Liver (tissue), 9 donors: ENCODE measurements around the gene ATPAF1. TPM values are rescaled to one million over a fixed set of nuclear protein-coding genes. Genes with fewer than 3 reads are reported as not detected.
A peak's percentile ranks its signal among the peaks of the same experiment; 100 is the strongest.

Experiments used
- DNase-seq: peaks from one replicate; pipeline ENCODE4 v3.0.0-alpha.2; 2017; ENCODE audit warnings: low spot score
- H3K27ac ChIP-seq, 2 donors: one replicate each; pipeline ENCODE4 v1.7.0; 2013; ENCODE audit warnings: inconsistent platforms in 2 of 2, low read length in 2 of 2, control low read depth in 1 of 2, low read depth in 1 of 2, mild to moderate bottlenecking in 1 of 2
- H3K27me3 ChIP-seq, 4 donors: one replicate each; pipeline versions ENCODE4 v1.6.1 to v1.7.0; 2013; ENCODE audit warnings: low read length in 3 of 4, inconsistent platforms in 1 of 4, mild to moderate bottlenecking in 1 of 4, moderate library complexity in 1 of 4; ENCODE audit not compliant: control insufficient read depth in 4 of 4, insufficient read depth in 4 of 4
- H3K36me3 ChIP-seq, 4 donors: one replicate each; pipeline versions ENCODE4 v1.6.1 to v1.7.0; 2013; ENCODE audit warnings: low read length in 3 of 4, mild to moderate bottlenecking in 3 of 4, low read depth in 1 of 4, moderate library complexity in 1 of 4; ENCODE audit not compliant: control insufficient read depth in 4 of 4, insufficient read depth in 3 of 4
- H3K4me1 ChIP-seq, 4 donors: one replicate each; pipeline versions ENCODE4 v1.6.1 to v1.7.0; 2013; ENCODE audit warnings: low read length in 3 of 4, mild to moderate bottlenecking in 3 of 4, moderate library complexity in 1 of 4; ENCODE audit not compliant: control insufficient read depth in 4 of 4, insufficient read depth in 4 of 4
- H3K4me3 ChIP-seq, 3 donors: one replicate each; pipeline versions ENCODE4 v1.6.1 to v1.7.0; 2013; ENCODE audit warnings: low read length in 3 of 3, control low read depth in 1 of 3, low read depth in 1 of 3, mild to moderate bottlenecking in 1 of 3
- H3K9ac ChIP-seq, 2 donors: one replicate each; pipeline ENCODE4 v1.7.0; 2013; ENCODE audit warnings: low read length in 2 of 2, mild to moderate bottlenecking in 2 of 2, moderate library complexity in 2 of 2, control low read depth in 1 of 2, low read depth in 1 of 2
- H3K9me3 ChIP-seq, 4 donors: one replicate each; pipeline versions ENCODE4 v1.6.1 to v1.7.0; 2013; ENCODE audit warnings: low read length in 3 of 4; ENCODE audit not compliant: control insufficient read depth in 4 of 4
- EGR1 ChIP-seq, 2 donors: IDR thresholded peaks; 2 replicates each; pipeline ENCODE4 v1.6.1; 2016 to 2018; ENCODE audit warnings: antibody characterized with exemption in 2 of 2, low read depth in 2 of 2
- FOXA1 ChIP-seq: IDR thresholded peaks from 2 replicates; pipeline ENCODE4 v1.6.1; 2016; ENCODE audit warnings: antibody characterized with exemption
- FOXA2 ChIP-seq: IDR thresholded peaks from 2 replicates; pipeline ENCODE4 v1.6.1; 2016; ENCODE audit warnings: antibody characterized with exemption
- GABPA ChIP-seq, 2 donors: IDR thresholded peaks in 1 of 2; conservative IDR thresholded peaks in 1 of 2; 2 replicates each; pipeline ENCODE4 v1.6.1; 2016; ENCODE audit warnings: antibody characterized with exemption in 2 of 2, mild to moderate bottlenecking in 1 of 2, moderate library complexity in 1 of 2
- HNF4A ChIP-seq, 2 donors: conservative IDR thresholded peaks; 2 replicates each; pipeline ENCODE4 v1.6.1; 2016; ENCODE audit warnings: antibody characterized with exemption in 2 of 2, mild to moderate bottlenecking in 2 of 2
- HNF4G ChIP-seq: IDR thresholded peaks from 2 replicates; pipeline ENCODE4 v1.6.1; 2016; ENCODE audit warnings: antibody characterized with exemption
- JUND ChIP-seq, 2 donors: IDR thresholded peaks; 2 replicates each; pipeline ENCODE4 v1.6.1; 2016; ENCODE audit warnings: antibody characterized with exemption in 2 of 2
- NR2F2 ChIP-seq: IDR thresholded peaks from 2 replicates; pipeline ENCODE4 v1.6.1; 2016; ENCODE audit warnings: antibody characterized with exemption
- RAD21 ChIP-seq, 2 donors: IDR thresholded peaks; 2 replicates each; pipeline ENCODE4 v1.6.1; 2016; ENCODE audit warnings: antibody characterized with exemption in 2 of 2, mild to moderate bottlenecking in 2 of 2
- RXRA ChIP-seq, 2 donors: IDR thresholded peaks; 2 replicates each; pipeline ENCODE4 v1.6.1; 2017 to 2018; ENCODE audit warnings: antibody characterized with exemption in 2 of 2, mild to moderate bottlenecking in 1 of 2
- SP1 ChIP-seq: IDR thresholded peaks from 2 replicates; pipeline ENCODE4 v1.6.1; 2018; ENCODE audit warnings: antibody characterized with exemption, mild to moderate bottlenecking
- TAF1 ChIP-seq: conservative IDR thresholded peaks from 2 replicates; pipeline ENCODE4 v1.6.1; 2016; ENCODE audit warnings: antibody characterized with exemption, mild to moderate bottlenecking
- YY1 ChIP-seq: IDR thresholded peaks from 2 replicates; pipeline ENCODE4 v1.6.1; 2016; ENCODE audit warnings: antibody characterized with exemption, mild to moderate bottlenecking
- WGBS: extraction: QIAGEN DNeasy Blood & Tissue Kit; methylation state at CpG from one replicate; pipeline ENCODE4 v1.1.7; 2013; 5-methylcytosine and 5-hydroxymethylcytosine counted together
- polyA plus RNA-seq, 2 donors: library from polyadenylated mRNA; stranded (reverse) in 1 of 2; unstranded in 1 of 2; fragments of 200-250 nt in 1 of 2; fragments of >200 nt in 1 of 2; fragmentation: Nextera tagmentation in 1 of 2; extraction: Ambion mirVana in 1 of 2; gene quantifications; one replicate each; pipeline versions ENCODE4 v1.2.1 to v1.2.3, GENCODE V29; 2013 to 2015
- total RNA-seq, 2 donors: library from RNA; depleted of rRNA; stranded (reverse); fragments of >200 nt; gene quantifications; one replicate each; pipeline ENCODE4 v1.2.3, GENCODE V29; 2014
- TF ChIP-seq, protein P1 (sequence below): fragments of 150-350 bp; IDR thresholded peaks from 2 replicates; pipeline ENCODE4 v1.5.1; 2017; ENCODE audit warnings: improper control_type of control experiment, low read depth, low read length; ENCODE audit not compliant: missing input control
- TF ChIP-seq, protein P2 (sequence below): IDR thresholded peaks from 2 replicates; pipeline ENCODE4 v1.6.1; 2016; ENCODE audit warnings: antibody characterized with exemption, mild to moderate bottlenecking
- TF ChIP-seq, protein P3 (sequence below): IDR thresholded peaks from 2 replicates; pipeline ENCODE4 v1.6.1; 2016; ENCODE audit warnings: antibody characterized with exemption
- TF ChIP-seq, protein P4 (sequence below): IDR thresholded peaks from 2 replicates; pipeline ENCODE4 v1.6.1; 2016; ENCODE audit warnings: antibody characterized with exemption
- TF ChIP-seq, protein P5 (sequence below): IDR thresholded peaks from 2 replicates; pipeline ENCODE4 v1.6.1; 2016; ENCODE audit warnings: antibody characterized with exemption
- donor health status: healthy.
- donor health status: healthy.
- donor health status: healthy.
- donor health status: healthy.
- donor health status: healthy.

ATPAF1 gene
- total and polyA plus RNA-seq, 4 donors = 35.3 to 54.1 (median 37.0) TPM

DNA sequence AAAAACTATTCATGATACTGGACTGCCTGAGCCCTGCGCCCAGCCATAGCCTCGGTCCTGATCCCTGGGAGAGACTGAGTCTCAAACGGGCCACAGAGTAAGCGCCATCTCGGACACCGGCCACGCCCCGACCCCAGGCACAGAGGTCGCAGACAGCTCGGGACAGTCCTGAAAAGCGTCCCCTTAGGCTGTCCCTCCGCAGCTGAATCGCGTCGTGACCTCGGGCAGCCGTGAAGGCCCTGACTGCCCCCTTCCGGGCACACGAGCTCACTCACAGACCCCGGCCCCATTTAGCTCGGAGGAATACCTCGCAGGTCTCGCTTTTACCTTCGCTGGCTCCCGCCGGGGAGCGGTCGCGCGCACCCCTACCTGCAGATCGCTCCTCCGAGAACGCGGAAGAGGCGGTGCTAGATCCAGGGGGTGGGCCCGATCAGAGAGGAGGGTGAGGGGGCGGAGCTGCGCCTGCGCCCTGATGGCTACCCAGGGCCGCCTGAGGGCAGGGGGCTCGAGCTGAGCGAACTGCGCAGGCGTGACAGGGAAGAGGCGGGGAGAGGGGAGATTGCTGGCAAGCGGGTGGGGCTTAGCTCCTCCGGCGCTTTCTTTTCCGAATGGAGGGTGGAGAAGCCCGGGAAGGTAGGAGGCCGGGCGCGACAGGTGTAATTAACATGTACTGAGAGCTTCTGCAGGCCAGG, 64.2 kb downstream of the ATPAF1 start, which contains the start of gene MKNK1:
Gene MKNK1, minus strand, starts transcription at position 411 of the 692 bp plus-strand sequence. CDS start 20,941 bp downstream, outside the sequence.
- H3K9me3 ChIP-seq = no peaks in the 10 kb centered on the region
- H3K4me3 ChIP-seq = peak within 1 kb of the TSS; percentile 69 to 87 (median 80)
- H3K9ac ChIP-seq = peak within 1 kb of the TSS; percentile 50 to 70
- peaks cover 0 to 13% (median 11%) of the 10 kb centered on the region in 4 donors for H3K36me3 ChIP-seq
- peaks cover 0 to 16% (median 10%) of the 10 kb centered on the region in 4 donors for H3K4me1 ChIP-seq
- peak in 1 of 2 donors; percentile 36 for TF ChIP-seq RAD21 (IDR thresholded peaks at IDR 0.05)
- TF ChIP-seq HNF4A (conservative IDR thresholded peaks at IDR 0.05) = peak; percentile 19 to 30
- no peak for TF ChIP-seq JUND (IDR thresholded peaks at IDR 0.05)
- no peak for TF ChIP-seq TAF1
- peak in 1 of 2 donors; percentile 59 for TF ChIP-seq GABPA (IDR thresholded peaks at IDR 0.05 in 1 of 2, conservative IDR thresholded peaks at IDR 0.05 in 1 of 2)
- peak; percentile 70 to 75 for TF ChIP-seq EGR1 (IDR thresholded peaks at IDR 0.05; ENCODE audit: low read depth in 2 of 2)
- TF ChIP-seq, protein P1, sequence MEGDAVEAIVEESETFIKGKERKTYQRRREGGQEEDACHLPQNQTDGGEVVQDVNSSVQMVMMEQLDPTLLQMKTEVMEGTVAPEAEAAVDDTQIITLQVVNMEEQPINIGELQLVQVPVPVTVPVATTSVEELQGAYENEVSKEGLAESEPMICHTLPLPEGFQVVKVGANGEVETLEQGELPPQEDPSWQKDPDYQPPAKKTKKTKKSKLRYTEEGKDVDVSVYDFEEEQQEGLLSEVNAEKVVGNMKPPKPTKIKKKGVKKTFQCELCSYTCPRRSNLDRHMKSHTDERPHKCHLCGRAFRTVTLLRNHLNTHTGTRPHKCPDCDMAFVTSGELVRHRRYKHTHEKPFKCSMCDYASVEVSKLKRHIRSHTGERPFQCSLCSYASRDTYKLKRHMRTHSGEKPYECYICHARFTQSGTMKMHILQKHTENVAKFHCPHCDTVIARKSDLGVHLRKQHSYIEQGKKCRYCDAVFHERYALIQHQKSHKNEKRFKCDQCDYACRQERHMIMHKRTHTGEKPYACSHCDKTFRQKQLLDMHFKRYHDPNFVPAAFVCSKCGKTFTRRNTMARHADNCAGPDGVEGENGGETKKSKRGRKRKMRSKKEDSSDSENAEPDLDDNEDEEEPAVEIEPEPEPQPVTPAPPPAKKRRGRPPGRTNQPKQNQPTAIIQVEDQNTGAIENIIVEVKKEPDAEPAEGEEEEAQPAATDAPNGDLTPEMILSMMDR = no peak
- TF ChIP-seq, protein P2, sequence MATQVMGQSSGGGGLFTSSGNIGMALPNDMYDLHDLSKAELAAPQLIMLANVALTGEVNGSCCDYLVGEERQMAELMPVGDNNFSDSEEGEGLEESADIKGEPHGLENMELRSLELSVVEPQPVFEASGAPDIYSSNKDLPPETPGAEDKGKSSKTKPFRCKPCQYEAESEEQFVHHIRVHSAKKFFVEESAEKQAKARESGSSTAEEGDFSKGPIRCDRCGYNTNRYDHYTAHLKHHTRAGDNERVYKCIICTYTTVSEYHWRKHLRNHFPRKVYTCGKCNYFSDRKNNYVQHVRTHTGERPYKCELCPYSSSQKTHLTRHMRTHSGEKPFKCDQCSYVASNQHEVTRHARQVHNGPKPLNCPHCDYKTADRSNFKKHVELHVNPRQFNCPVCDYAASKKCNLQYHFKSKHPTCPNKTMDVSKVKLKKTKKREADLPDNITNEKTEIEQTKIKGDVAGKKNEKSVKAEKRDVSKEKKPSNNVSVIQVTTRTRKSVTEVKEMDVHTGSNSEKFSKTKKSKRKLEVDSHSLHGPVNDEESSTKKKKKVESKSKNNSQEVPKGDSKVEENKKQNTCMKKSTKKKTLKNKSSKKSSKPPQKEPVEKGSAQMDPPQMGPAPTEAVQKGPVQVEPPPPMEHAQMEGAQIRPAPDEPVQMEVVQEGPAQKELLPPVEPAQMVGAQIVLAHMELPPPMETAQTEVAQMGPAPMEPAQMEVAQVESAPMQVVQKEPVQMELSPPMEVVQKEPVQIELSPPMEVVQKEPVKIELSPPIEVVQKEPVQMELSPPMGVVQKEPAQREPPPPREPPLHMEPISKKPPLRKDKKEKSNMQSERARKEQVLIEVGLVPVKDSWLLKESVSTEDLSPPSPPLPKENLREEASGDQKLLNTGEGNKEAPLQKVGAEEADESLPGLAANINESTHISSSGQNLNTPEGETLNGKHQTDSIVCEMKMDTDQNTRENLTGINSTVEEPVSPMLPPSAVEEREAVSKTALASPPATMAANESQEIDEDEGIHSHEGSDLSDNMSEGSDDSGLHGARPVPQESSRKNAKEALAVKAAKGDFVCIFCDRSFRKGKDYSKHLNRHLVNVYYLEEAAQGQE = no peak
- no peak for TF ChIP-seq HNF4G
- TF ChIP-seq NR2F2 = peak; percentile 19
- peak; percentile 47 to 53 for TF ChIP-seq RXRA (IDR thresholded peaks at IDR 0.05)
- TF ChIP-seq, protein P3, sequence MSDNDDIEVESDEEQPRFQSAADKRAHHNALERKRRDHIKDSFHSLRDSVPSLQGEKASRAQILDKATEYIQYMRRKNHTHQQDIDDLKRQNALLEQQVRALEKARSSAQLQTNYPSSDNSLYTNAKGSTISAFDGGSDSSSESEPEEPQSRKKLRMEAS = no peak
- TF ChIP-seq, protein P4, sequence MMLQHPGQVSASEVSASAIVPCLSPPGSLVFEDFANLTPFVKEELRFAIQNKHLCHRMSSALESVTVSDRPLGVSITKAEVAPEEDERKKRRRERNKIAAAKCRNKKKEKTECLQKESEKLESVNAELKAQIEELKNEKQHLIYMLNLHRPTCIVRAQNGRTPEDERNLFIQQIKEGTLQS = no peak
- TF ChIP-seq SP1 = peak; percentile 66
- peak; percentile 83 for TF ChIP-seq YY1
- no peak for TF ChIP-seq FOXA1
- TF ChIP-seq FOXA2 = no peak
- TF ChIP-seq, protein P5, sequence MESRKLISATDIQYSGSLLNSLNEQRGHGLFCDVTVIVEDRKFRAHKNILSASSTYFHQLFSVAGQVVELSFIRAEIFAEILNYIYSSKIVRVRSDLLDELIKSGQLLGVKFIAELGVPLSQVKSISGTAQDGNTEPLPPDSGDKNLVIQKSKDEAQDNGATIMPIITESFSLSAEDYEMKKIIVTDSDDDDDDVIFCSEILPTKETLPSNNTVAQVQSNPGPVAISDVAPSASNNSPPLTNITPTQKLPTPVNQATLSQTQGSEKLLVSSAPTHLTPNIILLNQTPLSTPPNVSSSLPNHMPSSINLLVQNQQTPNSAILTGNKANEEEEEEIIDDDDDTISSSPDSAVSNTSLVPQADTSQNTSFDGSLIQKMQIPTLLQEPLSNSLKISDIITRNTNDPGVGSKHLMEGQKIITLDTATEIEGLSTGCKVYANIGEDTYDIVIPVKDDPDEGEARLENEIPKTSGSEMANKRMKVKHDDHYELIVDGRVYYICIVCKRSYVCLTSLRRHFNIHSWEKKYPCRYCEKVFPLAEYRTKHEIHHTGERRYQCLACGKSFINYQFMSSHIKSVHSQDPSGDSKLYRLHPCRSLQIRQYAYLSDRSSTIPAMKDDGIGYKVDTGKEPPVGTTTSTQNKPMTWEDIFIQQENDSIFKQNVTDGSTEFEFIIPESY = no peak
- WGBS = under 1% methylated on average over 53 of the region's 53 CpGs
- peak; percentile 98 for DNase-seq
- peak within 1 kb of the TSS; percentile 44 to 45 for H3K27ac ChIP-seq
- H3K27me3 ChIP-seq = no peaks in the 10 kb centered on the region
